NCI-H187 (cell line): ENCODE measurements around the gene PTPN2.
"Not testable (repeated sequence)": the region's sequence is repeated elsewhere in the genome, so short reads cannot be mapped to it uniquely, and the experiment has no call there.

ENCODE experiments used
- DNase-seq, 2 experiments: peaks; one replicate each; lab custom pipeline; 2025; lab: John Stamatoyannopoulos, UW

The PTPN2 gene

DNA sequence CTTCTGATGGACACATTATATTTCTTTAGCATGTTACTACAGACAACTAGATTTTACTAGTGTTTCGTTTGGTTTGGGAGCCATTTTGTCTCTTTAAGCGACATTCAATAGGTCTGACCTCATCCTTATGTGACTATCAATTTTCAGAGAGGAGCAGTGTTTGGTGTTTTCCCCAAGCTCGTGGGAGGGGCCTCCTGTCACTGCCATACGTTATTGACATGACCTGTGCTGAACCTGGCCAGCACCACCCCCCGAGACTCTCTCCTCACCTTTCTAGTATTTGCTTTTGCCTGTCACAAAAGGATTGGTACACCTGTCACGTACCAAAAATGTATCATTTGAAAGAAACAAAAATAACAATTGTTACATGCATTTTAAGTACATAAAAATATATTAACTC lies 111.9 kb downstream of the PTPN2 start:
- no peak for DNase-seq

DNA sequence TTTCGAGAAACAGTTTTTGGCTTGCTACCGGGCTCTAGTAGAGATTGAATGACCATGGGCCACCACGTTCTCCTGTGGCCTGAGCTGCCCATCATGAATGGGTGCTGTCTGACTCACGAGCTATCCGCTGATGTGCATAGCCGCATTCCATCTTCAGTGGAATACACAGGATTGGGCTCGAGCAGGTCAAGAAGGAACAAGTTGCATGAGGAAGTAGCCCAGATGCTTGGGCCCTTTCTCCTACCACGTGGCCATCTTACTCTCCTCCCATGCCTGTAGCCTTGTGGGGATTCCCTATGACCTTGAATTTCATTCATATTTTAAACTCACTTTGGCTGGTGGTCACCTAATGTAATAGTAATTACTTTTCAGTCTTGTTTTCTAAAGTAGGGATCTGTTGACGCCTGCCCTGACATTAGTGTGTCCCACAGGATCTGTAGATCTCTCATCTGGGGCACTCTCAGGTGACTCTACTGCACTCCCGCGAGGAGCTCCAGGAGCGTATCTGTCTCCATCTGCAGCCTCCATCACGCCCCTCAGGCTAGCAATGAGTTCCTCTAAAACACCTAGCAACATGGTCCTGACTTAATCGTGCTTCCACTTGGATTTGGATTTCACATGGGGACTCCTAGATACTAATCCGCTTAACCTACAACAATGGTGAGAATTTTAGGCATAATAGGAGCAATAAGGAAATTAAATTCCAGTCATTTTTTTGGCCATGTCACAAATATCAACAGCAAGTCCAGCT lies 113.4 kb downstream of the PTPN2 start:
- DNase-seq, result no peak

DNA sequence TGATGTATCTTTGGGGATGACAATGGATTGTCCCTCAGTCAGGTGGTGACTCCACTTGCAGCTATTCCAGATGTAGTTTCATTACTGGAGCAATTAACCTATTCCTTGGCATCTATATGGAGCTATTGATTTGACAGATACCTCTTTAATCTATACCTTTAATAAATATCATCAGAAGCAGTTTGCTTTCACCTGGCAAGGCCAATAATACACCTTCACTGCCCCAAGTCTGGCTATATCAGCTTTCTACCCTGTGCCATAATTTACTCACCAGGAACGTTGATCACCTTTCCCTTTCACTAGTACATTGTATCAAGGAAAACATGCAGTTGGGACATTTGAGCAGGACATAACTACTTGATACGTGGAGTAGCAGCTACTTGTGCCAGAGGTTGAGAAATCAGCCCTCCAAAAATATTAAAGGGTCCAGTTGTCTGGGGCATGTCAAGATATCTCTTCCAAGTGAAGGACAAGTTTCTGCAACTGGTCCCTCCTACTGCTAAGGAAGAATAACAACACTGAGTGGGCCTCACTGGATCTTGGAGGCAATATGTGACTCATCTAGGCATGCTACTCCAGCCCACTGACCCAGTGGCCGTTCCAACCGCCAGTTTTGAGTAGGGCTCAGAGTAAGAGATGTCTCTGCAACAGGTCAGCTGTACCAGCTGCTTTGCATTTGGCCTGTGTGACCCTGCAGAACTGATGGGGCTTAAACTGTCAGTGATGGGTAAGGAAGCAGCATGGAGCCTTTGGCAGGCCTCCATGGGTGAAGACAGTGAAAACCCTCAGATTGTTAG lies 114.2 kb downstream of the PTPN2 start:
- DNase-seq, result no peak

DNA sequence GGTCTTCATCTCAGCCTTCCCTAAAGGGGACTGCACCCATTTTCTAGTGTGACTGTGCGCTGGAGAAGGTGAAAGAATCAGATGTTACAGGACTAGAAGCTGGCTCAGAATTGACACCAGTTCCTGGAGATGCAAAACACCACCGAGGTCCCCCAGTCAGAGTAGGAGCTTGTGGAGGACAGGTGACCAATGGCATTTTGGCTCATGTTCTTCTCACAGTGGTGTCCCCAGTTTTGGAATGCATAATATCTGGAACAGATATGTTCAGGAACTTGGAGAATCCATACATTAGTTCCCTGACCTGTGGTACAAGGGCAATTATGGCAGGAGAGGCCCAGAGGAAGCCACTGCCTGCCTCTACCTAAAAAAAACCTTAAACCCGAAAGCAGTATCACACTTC lies 114.9 kb downstream of the PTPN2 start:
- DNase-seq, result no peak

DNA sequence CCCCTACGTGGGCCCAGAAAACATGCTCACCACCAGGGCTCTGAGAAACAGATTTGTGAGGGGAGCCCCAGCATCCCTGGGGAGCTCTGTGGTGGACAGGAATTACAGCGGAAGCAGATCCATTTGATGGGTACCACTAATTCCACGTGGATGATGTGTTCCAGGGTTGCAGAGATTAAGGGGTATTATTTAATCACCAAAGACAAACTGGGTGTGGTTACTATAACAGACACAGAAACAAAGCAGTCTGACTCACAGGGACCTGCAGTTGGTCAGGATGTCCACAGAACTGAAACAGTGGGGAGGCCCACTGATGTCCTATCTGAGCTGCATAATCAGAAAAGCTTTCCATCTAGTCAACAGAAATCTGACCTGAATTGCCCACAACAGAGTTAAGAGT lies 115.4 kb downstream of the PTPN2 start:
- DNase-seq, result no peak

DNA sequence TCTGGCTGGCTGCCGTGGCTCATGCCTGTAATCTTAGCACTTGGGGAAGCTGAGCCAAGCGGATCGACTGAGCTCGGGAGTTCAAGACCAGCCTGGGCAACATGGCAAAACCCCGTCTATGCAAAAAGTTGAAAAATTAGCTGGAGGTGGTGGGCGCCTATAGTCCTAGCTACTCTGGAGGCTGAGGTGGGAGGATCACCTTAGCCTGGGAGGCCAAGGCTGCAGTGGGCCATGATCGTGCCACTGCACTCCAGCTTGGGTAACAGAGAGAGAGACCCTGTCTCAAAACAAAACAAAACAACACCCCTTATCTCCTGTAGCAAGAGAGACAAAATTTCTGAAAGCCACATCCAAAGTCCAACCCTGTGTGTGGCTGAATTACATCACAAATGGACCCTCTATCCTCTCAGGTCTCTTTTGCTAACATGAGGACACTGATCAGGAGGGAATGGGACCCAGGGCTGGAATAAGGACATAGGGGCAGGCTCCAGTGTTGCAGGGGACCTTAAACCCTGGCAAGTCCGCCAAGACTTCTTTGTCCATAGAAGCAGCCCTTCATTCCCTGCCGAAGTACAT lies 116.4 kb downstream of the PTPN2 start:
- DNase-seq, result no peak

DNA sequence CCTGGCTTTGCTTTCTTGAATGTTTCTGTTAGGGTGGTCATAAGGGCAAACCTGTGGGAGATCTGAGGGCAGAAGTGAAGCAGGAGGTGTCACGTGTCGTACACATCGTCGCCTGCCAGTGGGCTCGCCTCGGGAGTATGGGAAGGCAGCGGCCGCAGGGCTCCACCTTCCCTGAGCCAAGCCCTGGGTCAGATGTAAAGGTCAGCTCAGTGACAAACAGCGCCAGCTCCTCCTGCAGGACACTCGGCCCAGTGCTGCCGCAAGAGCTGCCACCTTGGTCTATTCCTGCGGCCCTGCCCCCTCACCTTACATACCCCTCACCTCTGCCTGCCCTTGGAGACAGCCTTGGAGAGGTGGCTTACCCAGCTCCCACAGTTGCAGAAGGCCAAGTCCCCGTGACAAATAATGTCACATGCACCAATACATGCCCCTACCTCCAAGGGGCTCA lies 117.0 kb downstream of the PTPN2 start:
- DNase-seq, result no peak

DNA sequence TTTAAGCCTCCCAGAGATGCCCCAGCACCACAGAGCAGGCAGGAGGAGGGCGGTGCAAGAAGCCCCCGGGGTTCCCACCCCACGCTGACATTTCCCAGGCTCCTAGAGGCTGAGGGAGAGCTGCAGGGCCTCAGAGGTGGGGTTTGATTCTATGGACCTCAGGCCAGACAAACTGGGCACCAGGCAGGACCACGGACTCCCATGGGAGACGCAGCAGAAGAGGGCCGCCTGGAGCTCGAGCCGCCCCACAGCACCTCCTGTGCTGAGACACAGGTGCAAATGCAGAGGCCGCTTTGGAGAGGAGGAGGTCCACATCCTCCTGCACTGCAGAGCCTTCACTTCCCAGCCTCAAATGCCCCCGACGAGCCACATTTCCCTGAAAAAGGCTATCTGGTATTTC lies 118.5 kb downstream of the PTPN2 start:
- no peak for DNase-seq

DNA sequence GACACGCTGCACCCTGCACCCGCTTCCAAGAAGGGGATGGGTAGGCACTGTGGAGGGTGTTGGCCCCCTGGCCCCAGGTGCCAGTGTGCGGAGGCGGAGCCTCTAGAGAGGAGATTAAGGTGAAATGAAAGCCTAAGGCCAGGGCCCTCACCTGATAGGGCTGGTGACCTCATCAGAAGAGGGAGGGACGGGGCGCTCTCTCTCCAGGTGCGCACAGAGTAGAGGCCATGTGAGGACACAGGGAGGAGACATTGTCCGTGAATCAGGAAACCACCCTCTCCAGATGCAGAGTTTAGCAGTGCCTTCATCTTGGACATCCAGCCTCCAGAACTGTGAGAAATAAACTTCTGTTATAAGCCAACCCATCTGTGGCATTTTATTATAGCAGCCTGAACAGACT lies 118.9 kb downstream of the PTPN2 start:
- no peak for DNase-seq

DNA sequence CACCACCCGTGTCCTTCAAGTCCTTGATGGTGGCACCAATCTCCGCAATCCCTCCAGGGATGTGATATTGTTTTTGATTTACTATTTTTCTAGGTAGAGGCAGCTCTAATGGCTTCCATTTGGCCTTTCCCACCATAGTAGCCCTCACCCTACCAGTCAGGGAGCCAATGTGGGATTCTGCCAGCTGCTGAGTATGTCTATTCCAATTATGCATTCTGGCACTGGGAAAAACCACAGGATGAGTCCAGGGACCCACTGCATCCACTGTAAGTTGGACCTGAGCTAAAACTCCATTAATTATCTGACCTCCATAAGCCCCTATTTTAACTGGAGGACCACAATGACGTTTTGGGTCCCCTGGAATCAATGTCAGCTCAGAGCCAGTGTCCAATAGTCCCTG lies 125.5 kb downstream of the PTPN2 start:
- DNase-seq, result not testable (repeated sequence)

DNA sequence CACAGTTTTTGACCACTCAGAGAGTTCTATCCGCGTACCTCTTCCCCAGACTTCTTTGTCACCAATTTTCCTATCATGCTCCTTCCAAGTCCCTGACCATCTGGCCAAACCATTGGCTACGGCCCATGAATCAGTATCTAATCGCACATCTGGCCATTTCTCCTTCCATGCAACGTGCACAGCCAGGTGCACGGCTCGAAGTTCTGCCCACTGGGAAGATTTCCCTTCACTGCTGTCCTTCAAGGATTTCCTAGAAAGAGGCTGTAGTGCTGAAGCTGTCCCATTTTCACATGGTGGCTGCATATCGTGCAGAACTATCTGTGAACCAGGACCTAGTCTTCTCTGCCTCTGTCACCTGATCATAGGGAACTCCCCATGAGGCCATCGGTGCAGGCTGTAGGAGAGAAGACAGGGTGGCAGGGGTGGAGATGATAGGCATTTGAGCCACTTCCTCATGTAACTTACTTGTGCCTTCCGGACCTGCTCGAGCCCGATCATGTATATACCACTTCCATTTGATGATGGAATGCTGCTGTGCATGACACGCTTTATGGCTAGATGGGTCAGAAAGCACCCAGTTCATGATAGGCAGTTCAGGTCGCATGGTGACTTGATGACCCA lies 127.3 kb downstream of the PTPN2 start:
- DNase-seq, result not testable (repeated sequence)

DNA sequence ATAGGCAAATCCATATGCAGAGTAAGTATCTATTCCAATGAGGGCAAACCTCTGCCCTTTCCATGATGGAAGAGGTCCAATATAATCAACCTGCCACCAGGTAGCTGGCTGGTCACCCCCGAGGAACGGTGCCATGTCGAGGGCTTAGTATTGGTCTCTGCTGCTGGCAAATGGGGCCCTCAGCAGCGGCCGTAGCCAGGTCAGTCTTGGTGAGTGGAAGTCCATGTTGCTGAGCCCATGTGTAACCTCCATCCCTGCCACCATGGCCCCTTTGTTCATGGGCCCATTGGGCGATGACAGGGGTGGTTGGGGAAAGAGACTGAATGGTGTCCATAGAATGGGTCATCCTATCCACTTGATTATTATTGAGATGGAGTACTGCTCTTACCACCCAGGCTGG lies 128.4 kb downstream of the PTPN2 start:
- not testable (repeated sequence) for DNase-seq

DNA sequence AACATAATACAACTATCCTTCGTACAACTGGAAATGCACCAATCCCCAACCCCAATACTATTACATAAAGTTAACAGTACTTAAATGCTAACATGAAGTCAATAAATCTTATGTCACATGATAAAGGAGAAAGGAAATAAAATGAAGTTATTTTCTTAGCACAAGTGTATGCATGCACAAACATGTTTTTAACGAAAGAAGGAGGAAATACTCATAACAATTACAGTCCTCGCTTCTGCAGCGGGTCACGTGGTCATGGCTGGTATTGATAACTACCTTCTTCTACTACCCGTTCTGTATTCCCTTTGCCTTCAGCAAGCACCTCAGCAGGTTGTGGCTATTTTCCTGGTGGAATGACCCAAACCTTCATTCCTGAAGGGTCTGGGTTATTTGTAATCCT lies 129.5 kb downstream of the PTPN2 start:
- DNase-seq, result no peak

DNA sequence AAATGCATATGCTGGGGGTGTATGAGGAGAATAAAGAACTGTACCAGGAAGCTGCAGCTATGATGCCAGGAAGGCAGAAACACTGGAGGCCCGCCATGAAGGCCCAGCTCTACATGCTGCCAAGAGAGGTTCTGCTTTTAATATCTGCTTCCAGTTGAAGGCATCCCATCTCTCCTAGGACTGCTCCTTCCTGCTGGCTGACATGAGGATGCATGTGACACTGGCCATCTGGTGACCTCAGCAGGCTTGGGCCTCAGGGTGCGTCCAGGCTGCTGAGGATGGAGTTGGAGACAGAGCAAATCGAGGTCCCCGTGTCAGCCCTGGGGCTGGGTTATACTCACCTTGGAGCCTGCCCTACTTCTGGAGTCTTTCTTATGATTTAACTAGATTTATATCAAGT lies 132.1 kb downstream of the PTPN2 start:
- no peak for DNase-seq

DNA sequence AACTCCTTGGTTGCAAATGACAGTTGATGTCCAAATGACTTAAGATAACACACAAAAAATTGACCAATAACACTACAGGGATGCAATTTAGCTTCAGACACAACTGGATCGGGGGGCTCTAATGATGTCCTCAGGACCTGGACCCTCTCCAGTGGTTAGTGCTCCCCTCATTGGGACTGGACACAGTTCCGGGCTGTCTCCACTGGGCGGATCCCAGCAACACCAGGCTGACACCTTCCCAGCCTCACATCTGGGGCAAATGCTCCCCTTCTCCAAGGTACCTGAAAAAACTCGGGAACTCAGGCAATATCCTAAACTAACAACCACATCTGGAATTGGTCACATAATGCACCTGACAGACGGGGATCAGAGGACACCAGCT lies 132.5 kb downstream of the PTPN2 start:
- DNase-seq, result no peak

DNA sequence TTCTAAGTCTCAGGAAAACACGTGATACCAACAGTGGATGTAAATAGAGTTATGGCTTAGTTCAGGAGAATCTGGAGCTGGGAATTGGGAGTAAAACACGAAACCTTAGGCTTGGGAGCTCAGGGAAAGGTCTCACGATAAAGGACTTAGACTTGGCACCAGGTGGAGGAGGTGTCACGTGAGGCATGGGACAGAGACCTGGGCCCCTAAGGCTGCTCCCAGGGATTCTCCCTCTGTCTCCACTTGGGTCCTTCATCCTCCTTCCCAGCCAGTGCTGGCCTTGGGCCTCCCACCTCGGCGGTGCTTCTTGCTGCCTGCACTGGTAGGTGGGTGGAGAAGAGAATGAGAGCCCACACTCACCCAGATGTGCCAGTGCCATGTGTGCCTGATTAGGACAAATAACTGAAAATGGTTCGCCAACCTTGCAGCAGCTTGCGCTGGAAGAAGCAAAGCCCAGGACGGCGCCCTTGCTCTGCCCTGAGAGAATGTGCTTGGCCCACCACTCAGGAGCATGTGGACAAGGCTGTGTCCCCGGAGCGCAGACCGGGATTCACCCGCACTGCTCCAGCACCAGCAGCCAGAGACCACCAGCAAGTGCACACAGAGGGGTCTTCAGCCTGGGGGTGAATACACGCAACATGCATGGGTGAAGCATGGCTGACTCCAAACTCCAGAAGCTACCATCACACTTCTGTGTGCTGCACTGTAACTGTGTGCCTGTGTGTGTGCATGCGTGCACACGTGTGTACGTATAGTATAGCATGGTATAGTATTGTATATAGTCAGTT lies 133.1 kb downstream of the PTPN2 start:
- no peak for DNase-seq

DNA sequence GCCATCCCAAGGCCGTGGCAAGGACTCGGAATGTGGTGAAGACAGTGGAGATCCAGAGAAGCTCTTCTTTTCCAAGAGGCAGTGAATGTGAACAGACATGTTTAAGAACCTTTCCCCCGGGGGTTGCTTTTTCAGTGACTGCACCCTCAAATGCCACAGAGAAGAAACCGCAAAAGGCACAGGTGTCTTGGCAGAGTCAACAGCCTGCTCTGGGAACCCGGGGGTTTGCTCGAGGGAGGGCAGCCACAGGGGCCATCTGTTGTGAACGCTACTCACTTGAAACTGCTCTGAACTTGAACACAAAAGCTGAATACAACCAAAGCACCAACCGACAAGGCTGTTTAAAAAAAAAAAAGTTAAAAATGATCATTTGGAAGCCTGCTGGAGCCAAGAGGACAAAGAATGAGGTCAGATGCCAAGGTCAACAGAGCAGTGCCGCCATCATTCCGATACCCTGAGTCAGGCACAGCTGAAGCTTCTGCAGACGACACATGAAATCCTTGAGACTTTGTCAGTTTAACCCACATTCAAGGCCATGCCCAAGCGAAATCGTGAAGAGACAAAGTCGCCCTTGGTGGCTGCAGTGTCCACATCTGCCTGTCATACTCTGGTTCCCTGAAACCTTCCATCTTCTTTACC lies 133.8 kb downstream of the PTPN2 start:
- DNase-seq, result peak; percentile 57 to 73

DNA sequence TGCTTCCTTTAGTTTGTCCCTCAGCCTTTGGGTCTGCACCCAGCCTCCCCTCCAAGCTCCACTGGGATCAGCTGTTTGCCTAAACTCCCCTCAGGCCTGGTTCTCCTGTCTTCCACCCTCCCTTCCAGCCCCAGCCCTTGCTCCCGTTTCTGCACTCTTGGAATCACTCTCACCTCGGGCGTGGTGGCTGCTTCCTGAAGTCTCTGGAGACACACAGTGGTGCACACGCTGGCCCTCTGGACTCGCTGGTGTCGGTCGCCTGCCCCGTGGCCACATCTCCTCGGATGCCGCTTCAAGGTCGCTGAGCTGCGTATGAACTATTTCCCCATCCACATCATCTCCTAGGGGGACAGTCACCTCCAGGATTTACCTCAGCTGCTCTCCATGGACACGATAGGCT lies 134.9 kb downstream of the PTPN2 start:
- DNase-seq, result no peak

DNA sequence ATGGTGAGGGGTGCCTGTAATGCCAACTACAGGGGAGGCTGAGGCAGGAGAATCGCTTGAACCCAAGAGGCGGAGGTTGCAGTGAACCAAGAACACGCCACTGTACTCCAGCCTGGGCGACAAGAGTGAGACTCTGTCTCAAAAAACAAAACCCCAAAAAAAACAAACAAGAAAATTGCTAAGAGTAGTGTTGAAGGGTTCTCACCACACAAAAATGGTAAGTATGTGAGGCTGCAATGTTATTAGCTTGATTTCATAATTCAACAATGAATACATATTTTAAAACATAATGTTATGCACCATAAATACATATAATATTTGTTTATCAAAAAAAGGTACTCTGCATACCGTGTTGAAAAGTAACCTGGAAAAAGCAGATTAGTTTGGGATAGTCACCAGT lies 135.4 kb downstream of the PTPN2 start:
- DNase-seq, result no peak

DNA sequence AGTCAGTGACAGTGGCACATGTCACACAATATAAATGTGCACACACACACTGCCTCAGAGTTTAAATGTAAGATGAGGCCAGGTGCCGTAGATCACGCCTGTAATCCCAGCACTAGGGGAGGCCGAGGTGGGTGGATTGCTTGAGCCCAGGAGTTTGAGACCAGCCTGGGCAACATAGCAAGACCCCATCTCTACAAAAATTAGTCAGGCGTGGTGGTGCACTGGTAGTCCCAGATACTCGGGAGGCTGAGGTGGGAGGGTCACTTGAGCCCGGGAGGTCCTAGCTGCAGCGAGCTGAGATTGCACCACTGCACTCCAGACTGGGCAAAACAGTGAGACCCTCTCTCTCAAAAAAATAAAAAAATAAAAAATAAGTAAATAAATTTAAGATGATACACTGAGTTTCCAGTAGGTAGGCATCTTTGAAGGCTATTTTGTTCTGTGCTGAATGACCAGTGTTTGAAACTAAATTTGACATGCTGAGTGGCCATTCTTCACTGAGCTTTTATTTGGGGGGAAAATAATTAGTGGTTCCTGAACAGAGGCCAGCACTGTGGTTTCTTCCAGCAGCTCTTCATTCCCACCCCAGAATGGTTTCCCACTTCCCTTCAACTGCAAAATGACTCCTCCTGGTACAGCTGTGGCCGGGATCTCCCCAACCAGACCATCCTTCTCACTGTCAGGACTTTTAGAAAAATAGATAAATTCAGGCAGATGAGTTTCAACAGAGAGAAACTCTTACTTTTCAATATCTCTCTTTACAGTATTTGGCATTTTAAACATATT lies 136.3 kb downstream of the PTPN2 start:
- no peak for DNase-seq
